Measurements from ENCODE around the gene STK10. TPM values are rescaled to one million over a fixed set of nuclear protein-coding genes. Genes with fewer than 3 reads are reported as not detected.

The STK10 gene
- total RNA-seq, 2 donors from 2014 or later, result 42.9 to 92.2 TPM

- Mint-ChIP-seq H3K9me3 (peaks cover 0 to 5% of the 10 kb centered on the region in 2 donors), H3K36me3 (peaks cover 12 to 18% of the 10 kb centered on the region in 2 donors), H3K27ac (peak overlapping the region; percentile 55 to 77)
- ATAC-seq (no peak), DNase-seq (ENCODE audit: low spot score in 2 of 2) (no peak)
Observed at GRCh38 chr5:172142709-172143215, 45.3 kb downstream of the STK10 start.

- Mint-ChIP-seq H3K27ac (peak overlapping the region; percentile 14 to 55), H3K9me3 (peaks cover 0 to 5% of the 10 kb centered on the region in 2 donors), H3K36me3 (peaks cover 12 to 26% of the 10 kb centered on the region in 2 donors)
- ATAC-seq (no peak), DNase-seq (ENCODE audit: low spot score in 2 of 2) (no peak)
Observed at GRCh38 chr5:172141949-172142319, 46.1 kb downstream of the STK10 start.

- peak in 1 of 2 donors; percentile 22 for ATAC-seq
- H3K9me3 Mint-ChIP-seq, result peaks cover 0 to 5% of the 10 kb centered on the region in 2 donors
- H3K36me3 Mint-ChIP-seq, result peaks cover 12 to 30% of the 10 kb centered on the region in 2 donors
- DNase-seq (ENCODE audit: low spot score in 2 of 2), result no peak
- H3K27ac Mint-ChIP-seq, result no peak overlapping the region
Observed at GRCh38 chr5:172140866-172141265, 47.2 kb downstream of the STK10 start.

- peaks cover 12 to 38% of the 10 kb centered on the region in 2 donors for H3K36me3 Mint-ChIP-seq
- ATAC-seq (no peak), DNase-seq (ENCODE audit: low spot score in 2 of 2) (no peak)
- peaks cover 0 to 5% of the 10 kb centered on the region in 2 donors for H3K9me3 Mint-ChIP-seq
- H3K27ac Mint-ChIP-seq, result no peak overlapping the region
Observed at GRCh38 chr5:172140120-172140519, 47.9 kb downstream of the STK10 start.

GRCh38 chr5:172137046-172137445, 51.0 kb downstream of the STK10 start:
- Mint-ChIP-seq H3K9me3 (peaks cover 0 to 5% of the 10 kb centered on the region in 2 donors), H3K36me3 (peaks cover 12 to 59% of the 10 kb centered on the region in 2 donors), H3K27ac (no peak overlapping the region)
- DNase-seq (ENCODE audit: low spot score in 2 of 2) (no peak), ATAC-seq (no peak)

- peak overlapping the region; percentile 71 to 97 for H3K27ac Mint-ChIP-seq
- ATAC-seq (peak; percentile 94 to 99), DNase-seq (ENCODE audit: low spot score in 2 of 2) (peak; percentile 31 to 83)
- H3K9me3 Mint-ChIP-seq, result no peaks in the 10 kb centered on the region
- peaks cover 0 to 45% of the 10 kb centered on the region in 2 donors for H3K36me3 Mint-ChIP-seq
Observed at GRCh38 chr5:172133359-172134029, 54.5 kb downstream of the STK10 start.

GRCh38 chr5:172131690-172132089, 56.3 kb downstream of the STK10 start:
- no peaks in the 10 kb centered on the region for H3K9me3 Mint-ChIP-seq
- no peak for DNase-seq (ENCODE audit: low spot score in 2 of 2)
- peak overlapping the region in 1 of 2 donors; percentile 3 for H3K27ac Mint-ChIP-seq
- ATAC-seq, result no peak
- H3K36me3 Mint-ChIP-seq, result peaks cover 4 to 46% of the 10 kb centered on the region in 2 donors

- Mint-ChIP-seq H3K36me3 (peaks cover 9 to 48% of the 10 kb centered on the region in 2 donors), H3K27ac (peak overlapping the region; percentile 81), H3K9me3 (no peaks in the 10 kb centered on the region)
- no peak for DNase-seq (ENCODE audit: low spot score in 2 of 2)
- ATAC-seq, result no peak
Observed at GRCh38 chr5:172129256-172129910, 58.6 kb downstream of the STK10 start.

GRCh38 chr5:172127581-172127980, 60.4 kb downstream of the STK10 start:
- no peaks in the 10 kb centered on the region for H3K9me3 Mint-ChIP-seq
- H3K27ac Mint-ChIP-seq, result peak overlapping the region; percentile 81 to 95
- H3K36me3 Mint-ChIP-seq, result peaks cover 13 to 38% of the 10 kb centered on the region in 2 donors
- ATAC-seq (no peak), DNase-seq (ENCODE audit: low spot score in 2 of 2) (no peak)

GRCh38 chr5:172123269-172123692, 64.7 kb downstream of the STK10 start:
- ATAC-seq, result no peak
- H3K27ac Mint-ChIP-seq, result no peak overlapping the region
- no peaks in the 10 kb centered on the region for H3K9me3 Mint-ChIP-seq
- DNase-seq (ENCODE audit: low spot score in 2 of 2), result no peak
- H3K36me3 Mint-ChIP-seq, result peaks cover 13 to 37% of the 10 kb centered on the region in 2 donors

- no peak for DNase-seq (ENCODE audit: low spot score in 2 of 2)
- H3K36me3 Mint-ChIP-seq, result peaks cover 13 to 24% of the 10 kb centered on the region in 2 donors
- ATAC-seq, result no peak
- peak overlapping the region; percentile 51 to 74 for H3K27ac Mint-ChIP-seq
- no peaks in the 10 kb centered on the region for H3K9me3 Mint-ChIP-seq
Observed at GRCh38 chr5:172119921-172120688, 67.9 kb downstream of the STK10 start.

- Mint-ChIP-seq H3K27ac (peak overlapping the region in 1 of 2 donors; percentile 78), H3K36me3 (peaks cover 12 to 22% of the 10 kb centered on the region in 2 donors), H3K9me3 (peaks cover 0 to 5% of the 10 kb centered on the region in 2 donors)
- DNase-seq (ENCODE audit: low spot score in 2 of 2), result no peak
- ATAC-seq, result no peak
Observed at GRCh38 chr5:172118891-172119290, 69.1 kb downstream of the STK10 start.

GRCh38 chr5:172117977-172118701, 69.9 kb downstream of the STK10 start:
- peaks cover 12 to 25% of the 10 kb centered on the region in 2 donors for H3K36me3 Mint-ChIP-seq
- no peak for ATAC-seq
- no peak for DNase-seq (ENCODE audit: low spot score in 2 of 2)

GRCh38 chr5:172115541-172115982, 72.5 kb downstream of the STK10 start:
- DNase-seq (ENCODE audit: low spot score in 2 of 2) (peak in 1 of 2 donors; percentile 69), ATAC-seq (peak in 1 of 2 donors; percentile 9)

More at GRCh38 chr5:172117977-172118701, 69.9 kb downstream of the STK10 start:
- Mint-ChIP-seq H3K27ac (no peak overlapping the region), H3K9me3 (peaks cover 0 to 5% of the 10 kb centered on the region in 2 donors)

GRCh38 chr5:172114875-172115422, 73.1 kb downstream of the STK10 start:
- Mint-ChIP-seq H3K27ac (peak overlapping the region; percentile 95 to 99), H3K9me3 (peaks cover 0 to 5% of the 10 kb centered on the region in 2 donors), H3K36me3 (peaks cover 12 to 30% of the 10 kb centered on the region in 2 donors)
- DNase-seq (ENCODE audit: low spot score in 2 of 2) (peak; percentile 78 to 97), ATAC-seq (peak; percentile 73 to 76)

More at GRCh38 chr5:172115541-172115982, 72.5 kb downstream of the STK10 start:
- H3K36me3 Mint-ChIP-seq, result peaks cover 12 to 25% of the 10 kb centered on the region in 2 donors
- peaks cover 0 to 5% of the 10 kb centered on the region in 2 donors for H3K9me3 Mint-ChIP-seq
- H3K27ac Mint-ChIP-seq, result peak overlapping the region; percentile 95 to 99

Data from activated naive CD4-positive, alpha-beta T cell treated with anti-CD3 and anti-CD28 coated beads, Interleukin-2, amount 50 U/mL, for 72 hours (primary cell).